Activated CD4-positive, alpha-beta memory T cell treated with anti-CD3 and anti-CD28 coated beads, Interleukin-2, amount 10 ng/mL, durations not matched to agents 7 days and 5 days (primary cell): ENCODE data around the gene DKK3. TPM values are rescaled to one million over a fixed set of nuclear protein-coding genes. Genes with fewer than 3 reads are reported as not detected.

Experiments used
- CTCF ChIA-PET: fragments of 350-600 bp; sonication (Branson Sonifier 250); formaldehyde crosslinking; loops from one replicate; lab custom pipeline; 2021; ENCODE audit warnings: antibody characterized with exemption, inconsistent platforms; lab: Charles Lee
- POLR2A ChIA-PET: fragments of 350-600 bp; sonication (Branson Sonifier 250); formaldehyde crosslinking; loops from one replicate; lab custom pipeline; 2021; ENCODE audit warnings: antibody characterized with exemption; lab: Charles Lee
- DNase-seq: peaks from one replicate; pipeline ENCODE4 v3.0.0-alpha.2; 2020
- H3K27ac Mint-ChIP-seq: one replicate; pipeline ENCODE4 v1.8.0; 2021; ENCODE audit warnings: mild to moderate bottlenecking, mixed read lengths
- H3K27me3 Mint-ChIP-seq: one replicate; pipeline ENCODE4 v1.8.0; 2021; ENCODE audit warnings: mixed read lengths
- H3K36me3 Mint-ChIP-seq: one replicate; pipeline ENCODE4 v1.8.0; 2021; ENCODE audit warnings: low read depth, mixed read lengths
- H3K4me1 Mint-ChIP-seq: one replicate; pipeline ENCODE4 v1.8.0; 2021; ENCODE audit warnings: mixed read lengths
- H3K4me3 Mint-ChIP-seq: one replicate; pipeline ENCODE4 v1.8.0; 2021; ENCODE audit warnings: mild to moderate bottlenecking, mixed read lengths
- H3K9me3 Mint-ChIP-seq: one replicate; pipeline ENCODE4 v1.8.0; 2021; ENCODE audit warnings: mixed read lengths
- total RNA-seq, 2 experiments: library from RNA; stranded (reverse); gene quantifications; one replicate each; pipeline ENCODE4 v1.2.3, GENCODE V29; 2021

Gene DKK3
- total RNA-seq, 2 experiments from 2014 or later, result not detected

- CTCF ChIA-PET, result no interaction called here
- DNase-seq, result no peak
- H3K9me3 Mint-ChIP-seq, result no peaks in the 10 kb centered on the region
- H3K27me3 Mint-ChIP-seq, result no peaks in the 10 kb centered on the region
- H3K4me3 Mint-ChIP-seq, result no peak overlapping the region
- peaks cover 15% of the 10 kb centered on the region for H3K4me1 Mint-ChIP-seq
- POLR2A ChIA-PET, result no interaction called here
- H3K27ac Mint-ChIP-seq, result no peak overlapping the region
- H3K36me3 Mint-ChIP-seq, result peaks cover 46% of the 10 kb centered on the region
Measured at GRCh38 chr11:11923828-11924227, 84.6 kb downstream of the DKK3 start.

DNA sequence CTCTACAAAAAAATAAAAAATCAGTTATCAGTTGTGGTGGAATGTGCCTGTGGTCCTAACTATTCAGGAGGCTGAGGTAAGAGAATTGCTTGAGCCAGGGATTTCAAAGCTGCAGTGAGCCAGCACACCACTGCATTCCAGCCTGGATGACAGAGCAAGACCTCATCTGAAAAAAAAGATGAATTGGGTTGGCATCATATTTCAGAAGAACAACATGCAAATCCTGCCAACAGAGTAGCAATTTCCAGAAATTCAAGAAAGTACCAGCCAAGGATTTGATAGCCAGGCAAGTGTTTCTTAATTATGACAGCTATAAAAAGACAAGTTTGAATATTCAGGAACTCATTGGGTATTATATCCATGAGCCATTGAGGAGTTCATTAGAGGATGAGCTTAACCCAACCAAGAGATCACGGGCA lies 91.4 kb downstream of the DKK3 start:
- DNase-seq, result no peak
- Mint-ChIP-seq H3K27ac (no peak overlapping the region), H3K36me3 (peaks cover 13% of the 10 kb centered on the region), H3K27me3 (no peaks in the 10 kb centered on the region), H3K4me3 (no peak overlapping the region), H3K4me1 (no peaks in the 10 kb centered on the region), H3K9me3 (no peaks in the 10 kb centered on the region)
- ChIA-PET CTCF (no interaction called here), POLR2A (no interaction called here)

DNA sequence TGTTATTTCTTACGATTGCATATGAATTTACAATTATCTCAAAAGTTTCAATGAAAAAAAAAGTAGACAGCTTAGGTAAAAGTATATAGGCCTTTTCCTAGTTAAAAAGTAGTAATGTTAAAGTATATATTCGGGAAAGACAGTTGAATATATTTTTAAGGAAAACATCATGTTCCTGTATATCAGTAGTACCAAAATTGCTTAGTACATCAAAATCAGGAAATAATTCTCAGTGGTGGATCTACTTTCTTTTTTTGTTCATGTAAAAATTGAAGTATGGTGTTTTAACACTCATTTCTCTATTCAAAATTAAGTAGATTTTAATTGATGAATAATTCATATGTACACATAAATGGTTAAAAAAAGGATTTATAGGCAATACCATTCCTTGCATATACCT lies 92.8 kb downstream of the DKK3 start:
- CTCF ChIA-PET, result no interaction called here

DNA sequence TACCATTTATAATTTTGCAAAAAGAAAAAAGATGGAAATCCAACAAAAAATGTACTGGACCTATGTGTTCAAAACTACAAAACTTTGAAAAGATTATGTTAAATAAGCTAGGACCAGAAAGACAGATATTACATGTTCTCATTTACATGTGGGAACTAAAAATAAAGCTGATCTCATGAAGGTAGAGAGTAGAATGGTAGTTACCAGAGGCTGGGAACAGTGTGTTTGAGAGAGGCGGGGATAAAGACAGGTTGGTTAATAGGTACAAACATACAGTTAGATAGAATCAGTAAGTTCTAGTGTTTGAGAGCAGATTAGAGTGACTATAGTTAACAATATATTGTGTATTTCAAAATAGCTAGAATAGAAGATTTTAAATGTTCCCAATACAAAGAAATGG lies 95.0 kb downstream of the DKK3 start:
- peaks cover 29% of the 10 kb centered on the region for H3K36me3 Mint-ChIP-seq

More for the DNA sequence above, 92.8 kb downstream of the DKK3 start:
- peaks cover 20% of the 10 kb centered on the region for H3K36me3 Mint-ChIP-seq
- H3K4me3 Mint-ChIP-seq, result no peak overlapping the region
- no peaks in the 10 kb centered on the region for H3K4me1 Mint-ChIP-seq
- DNase-seq, result no peak
- H3K27ac Mint-ChIP-seq, result no peak overlapping the region
- H3K9me3 Mint-ChIP-seq, result no peaks in the 10 kb centered on the region
- POLR2A ChIA-PET, result no interaction called here
- H3K27me3 Mint-ChIP-seq, result no peaks in the 10 kb centered on the region

More for the DNA sequence above, 95.0 kb downstream of the DKK3 start:
- no peaks in the 10 kb centered on the region for H3K9me3 Mint-ChIP-seq
- no peak overlapping the region for H3K27ac Mint-ChIP-seq
- no peak overlapping the region for H3K4me3 Mint-ChIP-seq
- H3K27me3 Mint-ChIP-seq, result no peaks in the 10 kb centered on the region
- no peak for DNase-seq
- no peaks in the 10 kb centered on the region for H3K4me1 Mint-ChIP-seq
- ChIA-PET POLR2A (no interaction called here), CTCF (interaction anchor here (0.6 to 0.9 kb wide), 3 partner anchors 8 to 249 kb away, joined by 3 to 4 read pairs (median 3); no protein-coding TSS in a partner anchor)

Other genes starting within 250 kb of the DKK3 start
- 10 to 100 TPM; 38.9 to 41.7 TPM for gene USP47, start 166.7 kb downstream of the DKK3 start, total RNA-seq
- gene MICAL2, start 102.0 kb upstream of the DKK3 start, total RNA-seq, result 100 to 1,000 TPM; 135 to 143 TPM